Raji (cell line): ENCODE measurements around the gene ARAP3.

ENCODE experiments used
- POLR2A ChIP-seq: IDR thresholded peaks from 2 replicates; pipeline ENCODE4 v1.6.1; 2011; ENCODE audit warnings: low read depth, low read length, control low read depth; ENCODE audit not compliant: insufficient read depth

Gene ARAP3

DNA sequence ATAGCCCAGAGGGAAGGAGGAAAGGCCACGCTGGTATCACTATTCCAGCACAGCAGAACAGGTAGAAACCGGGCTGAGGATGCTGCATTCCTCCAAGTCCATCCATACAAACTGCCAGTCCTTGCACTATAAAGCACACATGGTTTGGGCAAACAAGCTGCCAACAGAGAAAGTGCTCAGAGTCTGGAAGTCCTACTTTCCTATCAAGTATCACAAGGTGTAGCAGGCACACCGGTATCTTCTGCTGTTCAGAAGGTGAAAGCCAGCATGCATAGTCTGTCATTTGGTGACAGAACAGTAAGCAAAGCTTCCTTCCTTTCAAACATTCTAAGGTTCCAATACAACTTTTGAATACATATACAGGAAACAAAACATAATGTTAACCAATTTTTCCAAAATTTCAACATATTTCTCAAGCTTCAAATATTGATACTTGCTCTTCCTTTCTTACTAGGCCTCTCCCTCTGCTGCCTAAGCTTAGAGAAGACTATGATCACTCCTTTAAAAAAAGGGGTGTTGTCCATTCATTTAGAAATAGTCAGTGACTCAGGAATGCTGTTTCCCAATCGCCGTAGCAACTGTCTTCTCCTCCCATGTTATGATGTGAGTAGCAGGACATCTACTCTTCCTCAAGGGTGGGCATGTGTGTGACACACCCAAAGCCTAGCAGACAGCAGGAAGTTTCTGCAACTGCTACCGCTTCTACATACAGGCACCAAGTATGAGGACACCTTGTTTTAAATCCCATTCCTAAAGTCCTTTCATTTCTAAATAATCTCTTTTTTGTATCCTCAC is 77.9 kb downstream of the ARAP3 start:
- no peak for TF ChIP-seq POLR2A
